GM12878 (cell line): ENCODE measurements around the gene GPBAR1. TPM values are rescaled to one million over a fixed set of nuclear protein-coding genes. Genes with fewer than 3 reads are reported as not detected.

Source experiments
- ATAC-seq: fragments of 200-7000 bp; cut with Tn5 transposase; 3 replicates; pipeline ENCODE4 v1.9.1; 2020; ENCODE audit warnings: mild to moderate bottlenecking, moderate library complexity
- BruUV-seq: library from RNA; stranded (reverse); fragments of 400-500 nt; replicated peaks from 2 replicates; lab custom pipeline; 2021; lab: Mats Ljungman, UMichigan
- CTCF ChIA-PET: fragments of 300-600 bp; sonication (Branson Sonifier 250); formaldehyde crosslinking; extraction: SDS; loops from one replicate; lab custom pipeline; 2021; ENCODE audit warnings: inconsistent platforms; lab: Yijun Ruan, JAX
- POLR2A ChIA-PET: fragments of 350-600 bp; formaldehyde crosslinking; extraction: SDS; loops from one replicate; lab custom pipeline; 2021; ENCODE audit warnings: inconsistent platforms; lab: Charles Lee
- RAD21 ChIA-PET: fragments of 300-600 bp; sonication (Branson Sonifier 250); formaldehyde crosslinking; loops from one replicate; lab custom pipeline; 2023; ENCODE audit warnings: antibody characterized with exemption; ENCODE audit not compliant: unreplicated experiment; lab: Charles Lee
- SMC1A ChIA-PET: fragments of 300-600 bp; sonication (Branson Sonifier 250); formaldehyde crosslinking; loops from one replicate; lab custom pipeline; 2023; ENCODE audit not compliant: unreplicated experiment, uncharacterized antibody; lab: Charles Lee
- DNase-seq: peaks from one replicate; pipeline ENCODE4 v3.0.0-alpha.2; 2011; ENCODE audit warnings: low read depth, low spot score
- FAIRE-seq: peaks from 3 replicates; lab custom pipeline; 2011; peaks lifted over from hg19 to GRCh38; lab: Jason Lieb, UNC
- H2AFZ ChIP-seq: 2 replicates; pipeline ENCODE4 v1.6.0; 2011; ENCODE audit warnings: low read depth, low read length, control low read depth; ENCODE audit not compliant: control insufficient read depth
- H3K27ac ChIP-seq: 2 replicates; pipeline ENCODE4 v1.5.1; 2011; ENCODE audit warnings: control low read depth; ENCODE audit not compliant: control insufficient read depth, insufficient read depth
- H3K27me3 ChIP-seq, 2 experiments: replicated peaks in 1 of 2; 2 replicates each; pipeline versions ENCODE4 v1.6.0 to v1.6.1; 2011; ENCODE audit warnings: low read length in 1 of 2; ENCODE audit not compliant: control insufficient read depth in 2 of 2, insufficient read depth in 2 of 2
- H3K36me3 ChIP-seq, 2 experiments: 2 replicates each; pipeline ENCODE4 v1.5.1; 2011; ENCODE audit warnings: low read length in 1 of 2; ENCODE audit not compliant: control insufficient read depth in 2 of 2, insufficient read depth in 2 of 2
- H3K4me1 ChIP-seq: 2 replicates; pipeline ENCODE4 v1.6.1; 2011; ENCODE audit warnings: mild to moderate bottlenecking, low read length, moderate library complexity, mixed read lengths; ENCODE audit not compliant: control insufficient read depth, insufficient read depth
- H3K4me2 ChIP-seq: 2 replicates; pipeline ENCODE4 v1.6.0; 2011; ENCODE audit warnings: control low read depth; ENCODE audit not compliant: control insufficient read depth, insufficient read depth
- H3K4me3 ChIP-seq: fragments of 200-600 bp; sonication (generic); 2 replicates; pipeline ENCODE4 v1.5.1; 2016
- H3K79me2 ChIP-seq: 2 replicates; pipeline ENCODE4 v1.6.0; 2011; ENCODE audit warnings: low read length; ENCODE audit not compliant: control insufficient read depth, insufficient read depth
- H3K9ac ChIP-seq: 2 replicates; pipeline ENCODE4 v1.8.0; 2011; ENCODE audit warnings: low read length, control low read depth, mixed read lengths; ENCODE audit not compliant: control insufficient read depth, insufficient read depth
- H3K9me3 ChIP-seq: replicated peaks from 3 replicates; pipeline ENCODE4 v1.5.1; 2011; ENCODE audit warnings: mild to moderate bottlenecking, low read length; ENCODE audit not compliant: control insufficient read depth, insufficient read depth
- H4K20me1 ChIP-seq: 2 replicates; pipeline ENCODE4 v1.6.0; 2011; ENCODE audit not compliant: control insufficient read depth, insufficient read depth
- ASH2L ChIP-seq: fragments of 300-600, 200-600 bp; sonication (generic); IDR thresholded peaks from 2 replicates; pipeline ENCODE4 v1.6.1; 2017; ENCODE audit warnings: low read depth, mild to moderate bottlenecking, borderline replicate concordance
- BCL11A ChIP-seq: IDR thresholded peaks from 2 replicates; pipeline ENCODE4 v1.6.1; 2011; ENCODE audit warnings: low read depth, low read length
- CBX3 ChIP-seq: fragments of 200-600 bp; sonication (generic); IDR thresholded peaks from 2 replicates; pipeline ENCODE4 v1.6.1; 2016; ENCODE audit warnings: low read depth, borderline replicate concordance
- KDM1A ChIP-seq: fragments of 200-600 bp; sonication (generic); IDR thresholded peaks from 2 replicates; pipeline ENCODE4 v1.6.1; 2016; ENCODE audit warnings: borderline replicate concordance
- NFXL1 ChIP-seq: fragments of 450-650 bp; IDR thresholded peaks from 2 replicates; pipeline ENCODE4 v1.6.1; 2017; ENCODE audit warnings: antibody characterized with exemption, mild to moderate bottlenecking, borderline replicate concordance
- NR2F1 ChIP-seq: fragments of 450-650 bp; conservative IDR thresholded peaks from 2 replicates; pipeline ENCODE4 v1.6.1; 2017; ENCODE audit warnings: mild to moderate bottlenecking
- NRF1 ChIP-seq: conservative IDR thresholded peaks from 2 replicates; pipeline ENCODE4 v1.6.1; 2011; ENCODE audit warnings: mild to moderate bottlenecking, low read depth, low read length, improper control_type of control experiment
- PAX5 ChIP-seq: IDR thresholded peaks from 2 replicates; pipeline ENCODE4 v1.6.1; 2011; ENCODE audit warnings: low read depth, low read length, borderline replicate concordance
- RB1 ChIP-seq: fragments of 450-650 bp; formaldehyde crosslinking; IDR thresholded peaks from 2 replicates; pipeline ENCODE4 v1.6.1; 2017; ENCODE audit warnings: mild to moderate bottlenecking, borderline replicate concordance
- RELA ChIP-seq: fragments of 450-650 bp; IDR thresholded peaks from 2 replicates; pipeline ENCODE4 v1.8.0; 2014; ENCODE audit warnings: borderline replicate concordance; ENCODE audit not compliant: partially characterized antibody
- RELB ChIP-seq: fragments of 450-650 bp; IDR thresholded peaks from 2 replicates; pipeline ENCODE4 v1.6.1; 2017; ENCODE audit warnings: low read depth, mild to moderate bottlenecking, moderate library complexity
- SRF ChIP-seq, 2 experiments: IDR thresholded peaks; 2 replicates each; pipeline ENCODE4 v1.6.1; 2011; ENCODE audit warnings: low read depth in 2 of 2, low read length in 2 of 2, mild to moderate bottlenecking in 1 of 2, moderate library complexity in 1 of 2
- STAT1 ChIP-seq: fragments of 450-650 bp; conservative IDR thresholded peaks from 2 replicates; pipeline ENCODE4 v1.6.1; 2014; ENCODE audit warnings: antibody characterized with exemption, mild to moderate bottlenecking
- YY1 ChIP-seq: IDR thresholded peaks from 2 replicates; pipeline ENCODE4 v1.6.1; 2011; ENCODE audit warnings: low read depth, mild to moderate bottlenecking, low read length
- WGBS: methylation state at CpG from one replicate; pipeline ENCODE4 v1.1.6; 2016; ENCODE audit warnings: low lambda C conversion rate; ENCODE audit not compliant: insufficient replicate concordance, insufficient coverage; ENCODE audit errors: missing lambda C conversion rate; 5-methylcytosine and 5-hydroxymethylcytosine counted together
- in situ Hi-C: fragments of 300-500 bp; cut with MboI; formaldehyde crosslinking; loops from 9 replicates; pipeline ENCODE4 v1.14.3; 2018; ENCODE audit warnings: mixed read lengths
- intact Hi-C: fragments of 100-400 bp; cut with micrococcal nuclease; formaldehyde crosslinking; loops from one replicate; pipeline ENCODE4 v1.14.2; 2022; ENCODE audit not compliant: unreplicated experiment
- polyA plus RNA-seq, 11 experiments: library from polyadenylated mRNA; depleted of rRNA in 4 of 11; unstranded in 6 of 11; stranded (reverse) in 5 of 11; fragments of >200 nt; fragmentation: Nextera tagmentation in 4 of 11; fragmentation: Illumina TruSeq in 1 of 11; extraction: Ambion mirVana in 4 of 11; extraction: Trizol in 1 of 11; gene quantifications; 1 replicate in 1 of 11; 2 replicates in 10 of 11; pipeline versions ENCODE4 v1.2.1 to v1.2.3, GENCODE V29; 2011 to 2016; ENCODE audit warnings: inconsistent platforms in 2 of 11, missing spikeins in 2 of 11, low read depth in 1 of 11
- total RNA-seq, 4 experiments: library from RNA; depleted of rRNA in 3 of 4; stranded (reverse); fragments of >200 nt in 3 of 4; fragmentation: Illumina TruSeq in 1 of 4; extraction: Trizol in 1 of 4; gene quantifications; 2 replicates each; pipeline versions ENCODE4 v1.2.1 to v1.2.3, GENCODE V29; 2013 to 2021
- TF ChIP-seq, protein P1 (sequence below): IDR thresholded peaks from 2 replicates; pipeline ENCODE4 v1.6.1; 2012; ENCODE audit warnings: low read depth, low read length, improper control_type of control experiment
- TF ChIP-seq, protein P2 (sequence below): IDR thresholded peaks from 2 replicates; pipeline ENCODE4 v1.6.1; 2011; ENCODE audit warnings: mild to moderate bottlenecking, low read depth, low read length, moderate library complexity; ENCODE audit not compliant: insufficient replicate concordance
- TF ChIP-seq, protein P3 (sequence below): fragments of 450-650 bp; IDR thresholded peaks from 2 replicates; pipeline ENCODE4 v1.6.1; 2017; ENCODE audit warnings: mild to moderate bottlenecking, low read depth, inconsistent platforms; ENCODE audit not compliant: poor library complexity, severe bottlenecking

The GPBAR1 gene
- total and polyA plus RNA-seq, 10 of the 15 experiments (the other 5 are each of a cell fraction or from before 2014, with no cell fraction given) = 0.03 to 0.36 (median 0.11) TPM; not detected in 3

- SMC1A ChIA-PET = interaction anchor here (2.3 to 5.5 kb wide), 2 partner anchors 27 to 53 kb away, joined by 6 to 45 read pairs; partner anchors contain the start of genes AAMP and PNKD
- Histone ChIP-seq H3K27me3 (no peaks in the 10 kb centered on the region), H3K27ac (no peak overlapping the region), H3K79me2 (no peaks in the 10 kb centered on the region), H3K9me3 (no peaks in the 10 kb centered on the region), H3K9ac (no peak overlapping the region), H3K4me1 (no peaks in the 10 kb centered on the region)
- no TSS peak for BruUV-seq
- DNase-seq = no peak
- RAD21 ChIA-PET = interaction anchor here (0.7 to 1.5 kb wide), 2 partner anchors 13 to 94 kb away, joined by 3 read pairs; no protein-coding TSS in a partner anchor
- TF ChIP-seq RELA (no peak), KDM1A (no peak), NFXL1 (no peak), CBX3 (no peak), RELB (no peak), ASH2L (no peak), NR2F1 (no peak), STAT1 (no peak), RB1 (no peak), BCL11A (no peak), SRF (IDR thresholded peaks at IDR 0.05; ENCODE audit: low read depth in 2 of 2, low read length in 2 of 2) (no peak), PAX5 (no peak), NRF1 (no peak), YY1 (no peak)
- TF ChIP-seq, protein P1, sequence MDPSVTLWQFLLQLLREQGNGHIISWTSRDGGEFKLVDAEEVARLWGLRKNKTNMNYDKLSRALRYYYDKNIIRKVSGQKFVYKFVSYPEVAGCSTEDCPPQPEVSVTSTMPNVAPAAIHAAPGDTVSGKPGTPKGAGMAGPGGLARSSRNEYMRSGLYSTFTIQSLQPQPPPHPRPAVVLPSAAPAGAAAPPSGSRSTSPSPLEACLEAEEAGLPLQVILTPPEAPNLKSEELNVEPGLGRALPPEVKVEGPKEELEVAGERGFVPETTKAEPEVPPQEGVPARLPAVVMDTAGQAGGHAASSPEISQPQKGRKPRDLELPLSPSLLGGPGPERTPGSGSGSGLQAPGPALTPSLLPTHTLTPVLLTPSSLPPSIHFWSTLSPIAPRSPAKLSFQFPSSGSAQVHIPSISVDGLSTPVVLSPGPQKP = no peak
- TF ChIP-seq, protein P2, sequence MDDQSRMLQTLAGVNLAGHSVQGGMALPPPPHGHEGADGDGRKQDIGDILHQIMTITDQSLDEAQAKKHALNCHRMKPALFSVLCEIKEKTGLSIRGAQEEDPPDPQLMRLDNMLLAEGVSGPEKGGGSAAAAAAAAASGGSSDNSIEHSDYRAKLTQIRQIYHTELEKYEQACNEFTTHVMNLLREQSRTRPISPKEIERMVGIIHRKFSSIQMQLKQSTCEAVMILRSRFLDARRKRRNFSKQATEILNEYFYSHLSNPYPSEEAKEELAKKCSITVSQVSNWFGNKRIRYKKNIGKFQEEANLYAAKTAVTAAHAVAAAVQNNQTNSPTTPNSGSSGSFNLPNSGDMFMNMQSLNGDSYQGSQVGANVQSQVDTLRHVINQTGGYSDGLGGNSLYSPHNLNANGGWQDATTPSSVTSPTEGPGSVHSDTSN = no peak
- TF ChIP-seq, protein P3, sequence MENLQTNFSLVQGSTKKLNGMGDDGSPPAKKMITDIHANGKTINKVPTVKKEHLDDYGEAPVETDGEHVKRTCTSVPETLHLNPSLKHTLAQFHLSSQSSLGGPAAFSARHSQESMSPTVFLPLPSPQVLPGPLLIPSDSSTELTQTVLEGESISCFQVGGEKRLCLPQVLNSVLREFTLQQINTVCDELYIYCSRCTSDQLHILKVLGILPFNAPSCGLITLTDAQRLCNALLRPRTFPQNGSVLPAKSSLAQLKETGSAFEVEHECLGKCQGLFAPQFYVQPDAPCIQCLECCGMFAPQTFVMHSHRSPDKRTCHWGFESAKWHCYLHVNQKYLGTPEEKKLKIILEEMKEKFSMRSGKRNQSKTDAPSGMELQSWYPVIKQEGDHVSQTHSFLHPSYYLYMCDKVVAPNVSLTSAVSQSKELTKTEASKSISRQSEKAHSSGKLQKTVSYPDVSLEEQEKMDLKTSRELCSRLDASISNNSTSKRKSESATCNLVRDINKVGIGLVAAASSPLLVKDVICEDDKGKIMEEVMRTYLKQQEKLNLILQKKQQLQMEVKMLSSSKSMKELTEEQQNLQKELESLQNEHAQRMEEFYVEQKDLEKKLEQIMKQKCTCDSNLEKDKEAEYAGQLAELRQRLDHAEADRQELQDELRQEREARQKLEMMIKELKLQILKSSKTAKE = no peak
- TF ChIP-seq, all 136 proteins: peak for 0
- Histone ChIP-seq H3K4me3 (no peak overlapping the region), H2AFZ (no peak overlapping the region), H4K20me1 (no peaks in the 10 kb centered on the region), H3K4me2 (no peak overlapping the region), H3K36me3 (no peaks in the 10 kb centered on the region)
- no peak for FAIRE-seq
- CTCF ChIA-PET = interaction anchor here (0.6 to 2.7 kb wide), 5 partner anchors 10 to 371 kb away, joined by 3 to 25 read pairs (median 6); partner anchors contain the start of gene CATIP
- no peak for ATAC-seq
- in situ Hi-C loops (no loop called here), intact Hi-C loops (loop anchor here (2.0 to 5.0 kb wide), 2 partner anchors 167 to 547 kb away; no protein-coding TSS in a partner anchor)
- POLR2A ChIA-PET = interaction anchor here (0.7 kb wide), 1 partner anchor 12 kb away, joined by 3 read pairs; no protein-coding TSS in a partner anchor
- WGBS = 63% methylated on average over 4 of the region's 4 CpGs
These were observed 39.3 kb downstream of the GPBAR1 start for GRCh38 chr2:218300141-218300540.
